ENCODE results near the gene CSMD2. TPM values are rescaled to one million over a fixed set of nuclear protein-coding genes. Genes with fewer than 3 reads are reported as not detected.
A peak's percentile ranks its signal among the peaks of the same experiment; 100 is the strongest.

Gene CSMD2
- total RNA-seq, 6 donors from 2014 or later: 0.39 to 1.0 (median 0.52) TPM

GRCh38 chr1:33921281-33921680, 243.7 kb downstream of the CSMD2 start:
- DNase-seq: no peak
- WGBS, 2 donors: 83 to 95% methylated on average over 5 of the region's 5 CpGs
- H3K4me3 ChIP-seq: no peak overlapping the region

GRCh38 chr1:33918368-33918767, 246.7 kb downstream of the CSMD2 start:
- ATAC-seq (ENCODE audit: low FRiP score in 2 of 2) (no peak), DNase-seq (no peak)
- H3K36me3 ChIP-seq: no peaks in the 10 kb centered on the region
- TF ChIP-seq POLR2AphosphoS5 (IDR thresholded peaks at IDR 0.05) (no peak), EP300 (IDR thresholded peaks at IDR 0.05) (no peak), CTCF (IDR thresholded peaks at IDR 0.05) (no peak), POLR2A (IDR thresholded peaks at IDR 0.05) (no peak)
- WGBS, 2 donors: 28 to 31% methylated on average over 1 of the region's 1 CpG
- no peaks in the 10 kb centered on the region for H3K27me3 ChIP-seq
- H3K9me3 ChIP-seq: no peaks in the 10 kb centered on the region
- no peaks in the 10 kb centered on the region for H3K4me1 ChIP-seq
- no peak overlapping the region for H3K4me3 ChIP-seq
- H3K27ac ChIP-seq: no peak overlapping the region

More at GRCh38 chr1:33921281-33921680, 243.7 kb downstream of the CSMD2 start:
- Histone ChIP-seq H3K4me1 (no peaks in the 10 kb centered on the region), H3K36me3 (no peaks in the 10 kb centered on the region), H3K9me3 (no peaks in the 10 kb centered on the region), H3K27me3 (no peaks in the 10 kb centered on the region), H3K27ac (no peak overlapping the region)
- TF ChIP-seq CTCF (IDR thresholded peaks at IDR 0.05): no peak
- TF ChIP-seq POLR2A (IDR thresholded peaks at IDR 0.05): no peak
- no peak for TF ChIP-seq POLR2AphosphoS5 (IDR thresholded peaks at IDR 0.05)
- no peak for TF ChIP-seq EP300 (IDR thresholded peaks at IDR 0.05)
- no peak for ATAC-seq (ENCODE audit: low FRiP score in 2 of 2)

GRCh38 chr1:33916786-33917185, 248.2 kb downstream of the CSMD2 start:
- no peaks in the 10 kb centered on the region for H3K9me3 ChIP-seq
- WGBS, 2 donors: 89 to 90% methylated on average over 11 of the region's 11 CpGs
- no peak overlapping the region for H3K27ac ChIP-seq
- ATAC-seq (ENCODE audit: low FRiP score in 2 of 2) (no peak), DNase-seq (peak in 1 of 2 donors; percentile 49)
- no peak for TF ChIP-seq CTCF (IDR thresholded peaks at IDR 0.05)
- no peak for TF ChIP-seq POLR2A (IDR thresholded peaks at IDR 0.05)
- no peak for TF ChIP-seq POLR2AphosphoS5 (IDR thresholded peaks at IDR 0.05)
- no peak for TF ChIP-seq EP300 (IDR thresholded peaks at IDR 0.05)
- H3K4me1 ChIP-seq: no peaks in the 10 kb centered on the region
- no peaks in the 10 kb centered on the region for H3K36me3 ChIP-seq
- no peak overlapping the region for H3K4me3 ChIP-seq
- H3K27me3 ChIP-seq: no peaks in the 10 kb centered on the region

- no peaks in the 10 kb centered on the region for H3K36me3 ChIP-seq
- TF ChIP-seq POLR2A (IDR thresholded peaks at IDR 0.05) (no peak), POLR2AphosphoS5 (IDR thresholded peaks at IDR 0.05) (no peak), EP300 (IDR thresholded peaks at IDR 0.05) (no peak), CTCF (IDR thresholded peaks at IDR 0.05) (no peak)
- H3K4me1 ChIP-seq: no peaks in the 10 kb centered on the region
- DNase-seq: no peak
- WGBS, 2 donors: 37 to 49% methylated on average over 2 of the region's 2 CpGs
- no peak overlapping the region for H3K27ac ChIP-seq
- no peaks in the 10 kb centered on the region for H3K9me3 ChIP-seq
- H3K4me3 ChIP-seq: no peak overlapping the region
- no peak for ATAC-seq (ENCODE audit: low FRiP score in 2 of 2)
- no peaks in the 10 kb centered on the region for H3K27me3 ChIP-seq
These were observed 250.5 kb downstream of the CSMD2 start for GRCh38 chr1:33914531-33914930.

GRCh38 chr1:33908324-33908956, 256.6 kb downstream of the CSMD2 start:
- WGBS, 2 donors: 76 to 86% methylated on average over 9 to 11 of the region's 11 CpGs
- no peaks in the 10 kb centered on the region for H3K9me3 ChIP-seq
- H3K36me3 ChIP-seq: no peaks in the 10 kb centered on the region
- no peaks in the 10 kb centered on the region for H3K27me3 ChIP-seq
- no peak overlapping the region for H3K4me3 ChIP-seq
- ATAC-seq (ENCODE audit: low FRiP score in 2 of 2) (no peak), DNase-seq (no peak)
- TF ChIP-seq EP300 (IDR thresholded peaks at IDR 0.05) (no peak), CTCF (IDR thresholded peaks at IDR 0.05) (no peak), POLR2AphosphoS5 (IDR thresholded peaks at IDR 0.05) (no peak), POLR2A (IDR thresholded peaks at IDR 0.05) (no peak)
- H3K4me1 ChIP-seq: no peaks in the 10 kb centered on the region
- no peak overlapping the region for H3K27ac ChIP-seq

Measured in upper lobe of left lung (tissue), 6 donors.